COLO668 (cell line): ENCODE measurements around the gene CROT.

Experiments used
- DNase-seq: peaks from one replicate; lab custom pipeline; 2025; ENCODE audit not compliant: unreplicated experiment; lab: John Stamatoyannopoulos, UW

The CROT gene

DNA sequence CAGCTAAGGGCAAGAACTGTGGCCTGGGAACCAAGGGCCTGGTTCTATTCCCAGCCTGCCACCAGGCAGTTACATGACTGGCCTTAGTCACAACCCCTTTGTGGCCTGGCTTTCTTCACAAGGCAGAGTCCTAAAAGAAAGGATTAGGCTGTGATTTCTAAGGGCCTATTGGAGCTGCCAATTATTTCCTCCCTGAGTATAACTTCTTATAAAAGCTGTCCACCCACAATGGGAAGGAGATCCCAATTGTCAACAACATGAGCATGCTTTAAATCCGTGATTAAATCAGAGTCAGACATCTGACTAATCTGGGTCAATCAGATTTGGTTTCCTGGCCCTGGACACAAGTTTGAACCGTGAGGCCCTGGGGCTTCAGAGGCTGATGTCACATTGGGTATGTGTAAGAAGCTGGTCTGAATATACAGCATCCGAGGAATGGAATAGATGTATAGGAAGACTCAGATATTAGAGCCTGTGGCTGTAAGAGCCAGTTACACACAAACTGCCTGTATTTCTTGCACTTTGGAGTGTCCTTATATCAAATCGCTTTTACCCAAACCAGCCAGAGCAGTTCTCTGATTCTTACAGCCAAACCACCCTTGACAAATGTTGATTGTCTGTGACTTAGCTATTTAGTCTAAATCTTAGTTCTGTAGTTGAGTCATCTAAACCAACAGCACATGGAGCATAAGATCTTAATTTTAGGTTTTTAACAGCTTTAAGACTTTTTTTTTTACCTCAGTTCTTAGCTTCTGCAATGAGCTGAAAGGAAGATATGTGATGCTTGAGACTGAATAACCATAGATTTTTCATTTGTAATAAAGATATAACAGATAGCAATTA, 68.7 kb downstream of the CROT start:
- DNase-seq, result no peak

DNA sequence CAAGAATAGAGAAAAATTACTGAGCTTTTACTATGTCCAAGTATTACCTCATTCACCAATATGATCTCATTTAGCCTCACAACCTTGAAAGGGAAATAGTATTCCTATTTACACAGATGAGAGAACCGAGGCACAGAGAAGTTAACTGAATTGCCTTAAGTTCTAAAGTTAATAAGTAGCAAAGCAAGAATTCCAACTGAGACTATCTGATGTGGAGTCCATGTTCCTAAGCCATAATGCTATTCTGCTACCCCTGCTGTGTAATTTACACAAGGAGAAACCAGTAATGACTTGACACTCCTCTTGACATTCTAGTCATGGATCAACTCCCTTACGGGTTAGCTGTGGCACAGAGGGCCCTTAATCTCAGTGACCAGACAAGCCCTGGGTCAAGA, 69.3 kb downstream of the CROT start:
- DNase-seq, result no peak

DNA sequence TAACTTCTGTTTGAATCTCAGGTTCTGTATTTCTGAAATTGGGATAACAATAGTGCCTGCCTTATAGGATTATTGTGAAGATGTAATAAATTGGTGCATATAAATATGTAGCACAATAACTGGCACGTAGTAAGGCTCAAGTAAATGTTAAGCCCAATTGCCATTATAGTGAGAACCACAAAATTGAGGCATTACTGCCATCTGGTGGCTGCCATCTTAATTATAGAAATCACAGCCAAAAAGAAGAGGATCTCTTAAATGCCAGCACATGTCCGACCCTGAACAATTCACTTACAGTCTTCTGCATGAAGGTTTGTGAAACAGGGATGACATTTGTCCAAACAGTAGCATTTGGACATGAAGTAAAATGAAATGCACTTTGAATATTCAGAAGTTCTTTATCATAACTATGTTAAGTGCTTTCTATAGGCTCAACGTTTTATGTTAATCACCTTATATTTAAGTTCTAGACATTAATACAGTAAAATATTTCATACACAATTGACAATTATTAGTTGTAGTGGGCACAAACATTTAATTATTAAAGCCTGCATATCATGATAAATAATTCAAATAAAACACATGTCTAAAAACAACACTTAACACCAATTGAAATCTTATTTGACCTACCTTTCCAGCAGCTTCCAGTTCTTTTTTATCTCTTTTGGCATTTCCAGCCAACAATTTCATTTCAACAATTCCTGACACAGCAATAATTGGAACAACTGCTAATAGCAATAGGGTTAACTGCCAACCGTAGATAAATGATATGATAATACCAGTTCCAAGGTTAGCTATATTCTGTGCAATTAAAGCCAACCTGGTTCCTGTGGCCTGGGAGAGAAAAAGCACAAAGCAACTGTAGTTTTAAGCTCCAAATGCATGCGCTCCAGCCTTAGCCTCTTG, 71.5 kb downstream of the CROT start:
- DNase-seq, result peak; percentile 55

DNA sequence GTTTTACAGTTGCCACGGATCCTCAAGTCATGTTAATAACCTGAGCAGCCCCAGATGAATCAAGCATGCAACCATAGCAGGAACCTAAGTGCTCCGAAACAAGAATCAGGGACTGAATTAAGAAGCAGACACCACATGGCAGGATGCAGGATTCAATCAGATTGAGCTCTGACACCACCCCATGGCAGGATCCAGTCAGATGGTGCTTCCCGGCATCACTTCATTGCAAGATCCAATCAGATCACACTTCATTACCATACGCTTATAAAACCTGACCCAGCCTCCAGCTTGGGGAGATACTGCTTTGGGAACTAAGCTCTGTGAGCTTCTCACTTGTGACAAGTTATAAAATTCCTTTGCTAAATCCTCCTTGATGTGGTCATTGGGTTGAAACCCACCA, 74.7 kb downstream of the CROT start:
- DNase-seq, result no peak

DNA sequence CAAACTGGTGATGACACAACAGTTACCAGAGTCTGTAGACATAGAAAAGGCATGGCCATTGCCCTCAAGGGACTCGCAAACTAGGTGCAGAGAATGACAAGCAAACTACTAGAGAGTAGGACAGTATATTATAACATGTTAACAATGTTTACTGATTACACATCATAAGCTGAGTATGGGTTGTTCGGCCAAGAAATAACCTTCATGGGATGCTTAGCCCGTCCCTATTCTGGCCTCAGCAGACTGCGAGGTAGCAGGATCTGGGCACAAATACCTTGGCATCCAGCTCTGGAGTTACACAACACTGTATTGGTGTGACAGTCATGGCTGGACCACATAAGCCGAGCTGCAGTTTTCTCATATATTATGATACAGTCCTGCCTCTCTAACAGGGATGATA, 78.6 kb downstream of the CROT start:
- DNase-seq, result no peak

DNA sequence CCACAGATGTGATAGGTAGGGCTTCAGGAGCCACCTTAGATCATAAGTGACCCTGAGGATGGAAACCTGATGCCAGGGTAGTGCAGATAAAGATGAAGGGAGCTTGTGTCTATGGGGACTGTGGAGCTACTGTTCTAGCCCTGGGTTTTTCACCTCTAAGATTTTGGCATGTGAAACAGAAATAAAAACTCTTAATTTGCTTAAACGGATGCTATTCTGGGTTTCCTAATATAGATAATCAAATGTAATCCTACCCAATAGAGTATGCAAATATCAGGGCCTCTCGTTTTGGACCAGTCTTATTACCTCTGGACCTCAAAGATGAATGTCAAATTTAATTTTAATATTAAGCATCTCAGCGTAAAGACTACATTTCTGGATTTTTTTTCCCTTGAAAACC, 80.7 kb downstream of the CROT start:
- no peak for DNase-seq

DNA sequence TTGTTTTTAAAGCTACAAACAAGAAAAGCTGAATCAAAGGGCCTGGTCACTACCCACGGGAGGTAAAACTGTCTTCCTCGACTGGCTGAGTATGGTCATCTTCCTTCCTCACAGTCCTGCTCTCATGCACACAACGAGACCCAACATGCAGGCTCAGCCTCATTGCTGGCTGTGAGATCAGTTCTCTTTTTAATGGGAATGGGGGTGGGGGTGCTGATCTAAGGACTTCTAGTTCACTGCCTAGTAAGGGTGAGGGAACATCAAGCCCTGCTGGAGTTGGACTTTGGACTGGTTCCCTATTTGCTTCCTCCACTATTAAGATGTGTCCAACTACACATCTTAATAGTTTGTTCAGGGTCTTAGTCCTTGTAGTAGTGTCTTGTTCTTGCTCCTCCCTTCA, 81.8 kb downstream of the CROT start:
- DNase-seq, result no peak

DNA sequence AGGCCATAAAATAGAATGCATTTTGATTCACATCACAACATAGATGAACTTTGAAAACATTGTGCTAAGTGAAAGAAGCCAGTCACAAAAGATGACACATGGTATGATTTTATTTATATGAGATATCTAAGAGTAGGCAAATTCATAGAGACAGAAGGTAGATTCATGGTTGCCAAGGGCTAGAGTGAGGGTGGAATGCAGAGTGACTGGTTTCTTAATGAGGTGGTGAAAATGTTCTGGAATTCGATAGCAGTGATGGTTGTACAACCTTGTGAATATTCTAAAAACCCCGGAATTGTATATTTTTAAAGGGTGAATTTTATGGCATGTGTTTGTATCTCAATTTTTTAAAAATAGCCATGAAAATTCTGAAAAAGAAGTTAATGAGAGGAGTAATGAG, 87.1 kb downstream of the CROT start:
- no peak for DNase-seq

DNA sequence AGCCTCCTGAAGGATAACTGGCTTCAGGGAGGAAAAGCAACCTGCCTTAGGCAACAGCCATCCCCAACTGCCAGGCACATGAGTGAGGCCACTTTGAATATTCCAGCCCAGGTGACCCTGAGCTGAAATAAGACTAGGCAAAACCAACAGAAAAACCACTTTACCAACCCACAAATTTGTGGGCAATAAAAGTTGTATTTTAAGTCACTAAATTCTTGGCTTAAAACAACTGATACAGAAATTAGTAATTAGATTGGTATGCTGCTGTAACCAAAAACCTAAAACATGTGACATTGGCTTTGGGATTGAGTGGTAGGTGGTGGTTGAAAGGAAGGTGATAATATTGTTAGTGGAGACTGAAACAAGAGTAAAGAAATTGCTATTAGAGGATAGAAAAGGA, 90.1 kb downstream of the CROT start:
- no peak for DNase-seq

DNA sequence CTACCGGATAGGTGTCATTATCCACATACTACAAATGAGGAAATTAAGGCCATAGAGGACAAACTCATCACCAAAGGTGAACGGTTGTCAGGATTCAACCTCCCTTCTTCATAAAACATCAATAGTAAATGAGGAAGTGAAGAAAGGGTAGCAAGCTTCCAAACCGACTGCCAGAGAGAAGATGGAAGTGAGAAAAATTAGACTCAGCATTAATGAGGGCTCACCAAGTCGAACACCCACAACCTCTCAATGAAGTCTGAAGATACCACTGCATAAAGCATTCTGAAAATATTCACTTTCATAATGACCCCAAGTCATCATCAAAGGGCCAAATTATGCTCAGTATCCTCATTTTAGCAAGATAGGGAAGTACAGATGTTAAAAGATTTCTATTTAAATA, 100.4 kb downstream of the CROT start:
- DNase-seq, result no peak

DNA sequence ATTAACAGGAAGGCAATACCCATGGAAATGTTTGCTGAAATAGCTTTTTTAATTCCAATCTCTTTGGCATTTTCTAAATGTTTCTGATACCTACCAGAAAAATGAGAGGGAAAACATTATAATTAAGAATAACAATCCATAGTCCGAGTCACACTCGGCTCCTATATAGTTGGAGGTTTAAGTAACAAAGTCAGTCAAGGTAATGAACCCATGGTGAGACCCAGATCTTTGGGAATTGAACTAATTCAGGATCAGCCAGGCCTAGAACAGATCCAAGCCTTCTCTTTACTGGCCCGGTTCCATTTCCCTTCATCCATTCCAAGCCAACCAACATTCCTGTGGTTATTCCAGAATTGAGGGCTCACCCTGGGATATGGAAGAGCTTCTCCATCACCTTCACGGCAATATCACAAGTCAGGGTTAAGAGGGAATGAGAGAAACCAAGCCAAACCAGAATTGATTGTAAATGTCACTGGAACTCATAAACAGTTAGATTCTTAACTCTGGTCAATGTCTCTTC, 101.7 kb downstream of the CROT start:
- DNase-seq, result no peak

DNA sequence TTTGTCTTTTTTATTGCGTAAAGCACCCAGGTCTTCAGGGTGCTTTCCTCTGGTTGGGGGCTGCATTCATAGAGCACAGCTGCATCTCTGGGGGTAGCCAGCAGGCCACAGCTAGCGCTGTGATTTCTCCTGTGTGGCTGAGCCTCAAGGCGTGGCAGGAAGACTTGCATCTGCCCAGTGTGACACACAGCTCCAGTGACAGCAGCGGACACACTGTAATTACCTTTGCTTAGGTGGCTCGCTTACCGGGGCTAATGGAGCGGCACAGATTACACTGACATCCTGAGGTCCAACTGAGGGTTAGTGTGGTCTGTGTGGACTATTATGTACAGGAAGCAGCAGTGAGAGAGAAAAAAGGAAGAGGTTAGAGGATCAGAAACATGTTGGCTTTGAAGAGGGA, 102.9 kb downstream of the CROT start:
- DNase-seq, result peak; percentile 8
